Glutamatergic neuron (in vitro differentiated cells): ENCODE data around the gene UFC1. TPM values are rescaled to one million over a fixed set of nuclear protein-coding genes. Genes with fewer than 3 reads are reported as not detected.

Experiments
- DNase-seq: peaks from one replicate; pipeline ENCODE4 v3.0.0; 2022
- H3K27ac Mint-ChIP-seq: one replicate; pipeline ENCODE4 v1.8.0; 2020; ENCODE audit warnings: mild to moderate bottlenecking, mixed read lengths, inconsistent platforms; ENCODE audit not compliant: unreplicated experiment
- H3K27me3 Mint-ChIP-seq: one replicate; pipeline ENCODE4 v1.8.0; 2020; ENCODE audit warnings: mild to moderate bottlenecking, moderate library complexity, mixed read lengths, inconsistent platforms; ENCODE audit not compliant: unreplicated experiment
- H3K36me3 Mint-ChIP-seq: one replicate; pipeline ENCODE4 v1.8.0; 2020; ENCODE audit warnings: mild to moderate bottlenecking, mixed read lengths, inconsistent platforms; ENCODE audit not compliant: unreplicated experiment
- H3K4me1 Mint-ChIP-seq: one replicate; pipeline ENCODE4 v1.8.0; 2020; ENCODE audit warnings: mild to moderate bottlenecking, low read depth, mixed read lengths, inconsistent platforms; ENCODE audit not compliant: unreplicated experiment
- H3K4me3 Mint-ChIP-seq: one replicate; pipeline ENCODE4 v1.8.0; 2020; ENCODE audit warnings: mild to moderate bottlenecking, mixed read lengths, inconsistent platforms; ENCODE audit not compliant: unreplicated experiment
- H3K9me3 Mint-ChIP-seq: one replicate; pipeline ENCODE4 v1.8.0; 2020; ENCODE audit warnings: mild to moderate bottlenecking, moderate library complexity, mixed read lengths, inconsistent platforms; ENCODE audit not compliant: unreplicated experiment
- CTCF ChIP-seq: fragments of 200-600 bp; sonication (generic); IDR thresholded peaks from one replicate; pipeline ENCODE4 v1.5.0; 2021; ENCODE audit not compliant: partially characterized antibody, unreplicated experiment
- long read RNA-seq: library from polyadenylated mRNA; unstranded; transcript quantifications from one replicate; pipeline ENCODE4 v2.0.0, GENCODE V29; 2020; ENCODE audit not compliant: unreplicated experiment
- total RNA-seq: library from RNA; stranded (reverse); fragmentation: NEBNext Ultra II Directional; extraction: Animal tissue kit (Norgen Biotek cat#: 25700); gene quantifications from one replicate; pipeline ENCODE4 v1.2.1, GENCODE V29; 2021; ENCODE audit not compliant: unreplicated experiment

The UFC1 gene
- total RNA-seq, result 59.2 TPM
- long read RNA-seq, transcript UFC1-201 (6 exons, 1,114 nt), result major isoform, 53 of 68 reads
- long read RNA-seq, partial matches to known transcripts, result 1 of 68 reads
- long read RNA-seq, other reads (novel, unspliced or antisense), result 11 of 68 reads

GRCh38 chr1:161153682-161154337, at the start of gene UFC1:
Gene UFC1 (plus strand): TSS chr1:161153978. CDS start chr1:161153998, 20 bp downstream.
- H3K9me3 Mint-ChIP-seq, result peaks cover 5% of the 10 kb centered on the region
- TF ChIP-seq CTCF, result no peak

GRCh38 chr1:161106431-161106830, 47.3 kb upstream of the UFC1 start:
- Mint-ChIP-seq H3K27ac (no peak overlapping the region), H3K36me3 (no peaks in the 10 kb centered on the region), H3K27me3 (no peaks in the 10 kb centered on the region), H3K9me3 (no peaks in the 10 kb centered on the region), H3K4me3 (no peak overlapping the region), H3K4me1 (no peaks in the 10 kb centered on the region)
- no peak for DNase-seq
- TF ChIP-seq CTCF, result no peak

More at GRCh38 chr1:161153682-161154337, at the start of gene UFC1:
- peak; percentile 74 for DNase-seq
- Mint-ChIP-seq H3K27me3 (peaks cover 6% of the 10 kb centered on the region), H3K36me3 (no peaks in the 10 kb centered on the region), H3K27ac (peak within 1 kb of the TSS; percentile 100), H3K4me3 (peak within 1 kb of the TSS; percentile 99), H3K4me1 (peaks cover 4% of the 10 kb centered on the region)

- Mint-ChIP-seq H3K36me3 (no peaks in the 10 kb centered on the region), H3K9me3 (no peaks in the 10 kb centered on the region), H3K27ac (no peak overlapping the region), H3K4me1 (no peaks in the 10 kb centered on the region), H3K4me3 (no peak overlapping the region), H3K27me3 (no peaks in the 10 kb centered on the region)
- TF ChIP-seq CTCF, result no peak
- no peak for DNase-seq
These were observed 42.7 kb upstream of the UFC1 start for GRCh38 chr1:161111117-161111516.

GRCh38 chr1:161111527-161111926, 42.3 kb upstream of the UFC1 start:
- no peak for TF ChIP-seq CTCF

GRCh38 chr1:161113915-161114314, 39.9 kb upstream of the UFC1 start:
- Mint-ChIP-seq H3K4me3 (no peak overlapping the region), H3K4me1 (peaks cover under 1% of the 10 kb centered on the region), H3K9me3 (no peaks in the 10 kb centered on the region), H3K36me3 (no peaks in the 10 kb centered on the region), H3K27me3 (peaks cover 2% of the 10 kb centered on the region), H3K27ac (no peak overlapping the region)
- TF ChIP-seq CTCF, result no peak
- DNase-seq, result no peak

More at GRCh38 chr1:161111527-161111926, 42.3 kb upstream of the UFC1 start:
- Mint-ChIP-seq H3K4me1 (no peaks in the 10 kb centered on the region), H3K36me3 (no peaks in the 10 kb centered on the region), H3K9me3 (no peaks in the 10 kb centered on the region), H3K27ac (no peak overlapping the region), H3K4me3 (no peak overlapping the region), H3K27me3 (peaks cover 1% of the 10 kb centered on the region)
- DNase-seq, result no peak
